ENCODE measurements around the gene CTDSP2.

GRCh38 chr12:57846577-57847319 lies at the start of gene CTDSP2:
- peak; percentile 72 to 95 (median 81) for TF ChIP-seq POLR2AphosphoS5 (IDR thresholded peaks at IDR 0.05)
- peak in 1 of 4 experiments; percentile 8 for TF ChIP-seq CTCF (IDR thresholded peaks at IDR 0.05)

Data from sigmoid colon (tissue), 4 donors.